SH-SY5Y (cell line): Measurements from ENCODE around the gene SMARCA5.

Experiments
- GATA2 ChIP-seq: IDR thresholded peaks from 2 replicates; pipeline ENCODE4 v1.6.1; 2011; ENCODE audit warnings: mild to moderate bottlenecking, low read depth, low read length
- GATA3 ChIP-seq: IDR thresholded peaks from 2 replicates; pipeline ENCODE4 v1.6.1; 2011; ENCODE audit warnings: low read depth, mild to moderate bottlenecking, low read length, moderate library complexity

- TF ChIP-seq GATA3 (no peak), GATA2 (no peak)
Observed at GRCh38 chr4:143597276-143597675, 83.8 kb downstream of the SMARCA5 start.
